Stimulated activated CD4-positive, alpha-beta T cell treated with anti-CD3 and anti-CD28 coated beads, Interleukin-12 subunit alpha, Interleukin-12 subunit beta, amount 100 ng/mL, for 48 hours (primary cell): ENCODE measurements around the gene MMP28.

Source experiments
- DNase-seq, 3 donors: peaks; one replicate each; pipeline ENCODE4 v3.0.0-alpha.2; 2020; ENCODE audit warnings: low read depth in 2 of 3, low spot score in 1 of 3

The MMP28 gene

DNA sequence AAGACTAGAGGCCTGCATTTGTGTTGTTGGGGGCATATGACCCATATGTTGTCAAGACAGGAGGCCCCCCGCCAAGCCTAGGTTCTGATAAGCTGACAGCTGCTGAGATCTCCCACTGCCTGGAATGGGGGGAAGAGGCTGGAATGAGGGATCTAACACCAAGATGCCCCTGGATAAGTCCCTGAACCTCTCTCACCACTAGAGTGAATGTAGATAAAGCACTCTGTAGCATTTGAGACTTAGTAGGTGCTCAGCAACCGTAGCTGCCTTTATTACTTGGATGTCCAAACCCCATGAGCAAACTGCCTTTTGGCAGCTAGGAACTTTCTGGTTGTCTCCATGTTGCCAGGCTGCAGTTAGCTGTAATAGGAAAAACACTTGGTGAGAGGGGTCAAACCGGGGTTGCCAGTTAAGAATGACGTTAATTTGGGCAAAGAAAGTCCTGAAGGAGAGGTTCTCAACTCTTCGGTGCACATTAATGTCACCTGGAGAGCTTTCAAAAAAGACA is 68.4 kb downstream of the MMP28 start:
- no peak for DNase-seq

GRCh38 chr17:35726127-35726952 is 69.1 kb downstream of the MMP28 start:
- DNase-seq: no peak

GRCh38 chr17:35725802-35726126 is 69.7 kb downstream of the MMP28 start:
- DNase-seq: no peak

DNA sequence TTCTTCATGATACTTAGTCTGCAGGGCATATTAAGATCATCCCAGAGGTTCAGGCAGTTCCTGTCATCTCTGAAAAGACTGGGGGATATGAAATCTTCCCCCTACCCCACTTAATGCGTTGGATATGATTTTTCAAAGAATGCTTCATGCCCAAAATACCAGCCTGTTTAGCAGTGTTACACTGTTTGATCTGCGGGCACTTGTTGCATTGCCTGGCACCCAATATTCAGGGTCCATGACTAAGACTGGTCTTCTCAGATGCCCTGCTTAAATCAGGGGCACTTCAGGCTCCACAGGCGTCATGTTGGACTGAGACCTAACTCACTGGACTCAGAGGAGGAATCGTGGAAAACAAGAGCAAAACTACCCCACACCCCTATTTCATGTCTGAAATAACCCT is 70.4 kb downstream of the MMP28 start:
- no peak for DNase-seq

DNA sequence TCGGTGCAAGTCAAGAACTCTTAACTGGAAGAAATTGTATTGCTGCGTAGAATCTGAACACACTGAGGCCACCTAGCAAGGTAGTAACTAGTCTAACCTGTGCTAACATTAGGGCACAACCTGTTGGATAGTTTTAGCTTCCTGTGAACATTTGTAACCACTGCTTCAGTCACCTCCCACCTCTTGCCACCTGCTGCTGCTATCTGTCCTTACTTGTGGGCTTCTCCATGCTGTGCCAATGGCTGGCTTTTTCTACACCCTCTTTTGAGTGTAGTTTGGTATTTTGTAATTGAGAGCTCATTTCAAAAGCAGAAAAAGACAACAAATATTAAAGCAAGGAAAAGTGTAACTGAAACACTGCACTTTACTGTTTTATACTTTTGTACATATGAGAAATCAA is 71.7 kb downstream of the MMP28 start:
- DNase-seq: no peak

GRCh38 chr17:35717475-35717874 is 78.0 kb downstream of the MMP28 start:
- DNase-seq: no peak

DNA sequence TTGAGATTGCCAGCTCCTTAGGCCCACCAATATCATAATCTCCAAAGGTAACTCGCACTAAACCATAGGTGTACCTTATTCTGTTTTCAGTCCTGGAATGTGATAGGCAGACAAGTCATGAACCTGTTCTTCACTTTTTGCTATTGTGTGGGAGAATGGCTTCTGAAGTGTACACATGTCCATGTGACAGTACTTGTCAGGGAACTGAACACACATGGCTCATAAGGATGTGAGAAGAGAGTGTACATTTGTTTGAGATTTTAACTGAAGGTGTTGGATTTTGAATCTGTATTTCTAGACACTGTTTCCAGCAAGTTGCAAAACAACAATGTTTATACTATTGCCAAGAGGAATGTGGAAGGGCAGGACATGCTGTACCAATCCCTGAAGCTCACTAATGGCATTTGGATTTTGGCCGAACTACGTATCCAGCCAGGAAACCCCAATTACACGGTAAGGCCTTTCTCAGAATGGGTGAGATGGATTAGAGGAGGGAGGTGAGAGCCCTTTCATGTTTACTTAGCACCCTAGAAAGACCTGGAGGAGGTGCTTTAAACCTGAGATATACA is 78.5 kb downstream of the MMP28 start:
- DNase-seq: no peak

DNA sequence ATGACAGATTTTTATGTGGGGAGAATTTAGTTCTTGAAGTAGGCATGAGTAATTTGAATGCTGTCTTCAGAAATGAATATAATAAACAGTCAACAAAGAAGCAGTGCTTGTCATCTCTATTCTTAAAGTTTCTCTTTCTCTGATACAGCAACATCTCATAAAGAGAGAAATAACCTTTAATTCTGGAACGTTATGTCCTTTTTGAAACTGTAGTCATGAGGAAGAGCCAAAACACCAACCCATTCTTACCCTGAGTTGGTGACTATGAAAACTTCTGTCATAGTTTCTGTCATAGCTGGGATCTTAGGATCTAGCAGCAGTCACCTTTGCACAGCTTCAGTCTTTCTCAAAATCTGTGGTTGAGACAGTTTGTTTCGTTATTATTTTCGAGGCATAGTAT is 79.3 kb downstream of the MMP28 start:
- DNase-seq: no peak
